HAP-1 (cell line): ENCODE results near the gene RXRB.

Experiments
- DNase-seq, 2 experiments: peaks; one replicate each; pipeline ENCODE4 v3.0.0-alpha.2; 2016 to 2020; ENCODE audit warnings: low spot score in 2 of 2
- H3K27me3 ChIP-seq: fragments of 250-450 bp; sonication (Bioruptor Pico); 2 replicates; pipeline ENCODE4 v1.5.1; 2020; ENCODE audit warnings: low read depth, mild to moderate bottlenecking, moderate library complexity
- H3K36me3 ChIP-seq: fragments of 250-450 bp; sonication (Bioruptor Pico); replicated peaks from 2 replicates; pipeline ENCODE4 v1.5.1; 2020; ENCODE audit warnings: mild to moderate bottlenecking
- H3K4me1 ChIP-seq: fragments of 250-450 bp; sonication (Bioruptor Pico); 2 replicates; pipeline ENCODE4 v1.5.1; 2020; ENCODE audit warnings: mild to moderate bottlenecking
- H3K4me3 ChIP-seq: fragments of 250-450 bp; sonication (Bioruptor Pico); 2 replicates; pipeline ENCODE4 v1.5.1; 2020; ENCODE audit warnings: mild to moderate bottlenecking, moderate library complexity
- H3K9me3 ChIP-seq: fragments of 250-450 bp; sonication (Bioruptor Pico); 2 replicates; pipeline ENCODE4 v1.5.1; 2020; ENCODE audit warnings: mild to moderate bottlenecking, moderate library complexity
- in situ Hi-C: fragments of 300-500 bp; cut with MboI; formaldehyde crosslinking; loops from 3 replicates; pipeline ENCODE4 v1.14.3; 2020; ENCODE audit warnings: low sequenced_read_pairs, inconsistent platforms, mixed read lengths

RXRB gene

GRCh38 chr6:33171016-33171879 is 29.2 kb downstream of the RXRB start:
- in situ Hi-C loops, result no loop called here
- H3K4me3 ChIP-seq, result no peak overlapping the region
- H3K9me3 ChIP-seq, result no peaks in the 10 kb centered on the region
- no peaks in the 10 kb centered on the region for H3K27me3 ChIP-seq
- H3K4me1 ChIP-seq, result no peaks in the 10 kb centered on the region
- H3K36me3 ChIP-seq, result no peaks in the 10 kb centered on the region
- DNase-seq, result no peak

GRCh38 chr6:33170176-33171015 is 30.1 kb downstream of the RXRB start:
- Histone ChIP-seq H3K27me3 (no peaks in the 10 kb centered on the region), H3K36me3 (no peaks in the 10 kb centered on the region), H3K9me3 (no peaks in the 10 kb centered on the region), H3K4me3 (no peak overlapping the region), H3K4me1 (no peaks in the 10 kb centered on the region)
- in situ Hi-C loops, result no loop called here
- DNase-seq, result no peak

GRCh38 chr6:33169291-33170175 is 30.9 kb downstream of the RXRB start:
- in situ Hi-C loops, result no loop called here
- Histone ChIP-seq H3K36me3 (no peaks in the 10 kb centered on the region), H3K9me3 (no peaks in the 10 kb centered on the region), H3K4me3 (no peak overlapping the region), H3K27me3 (no peaks in the 10 kb centered on the region), H3K4me1 (no peaks in the 10 kb centered on the region)
- no peak for DNase-seq

GRCh38 chr6:33168639-33169038 is 31.8 kb downstream of the RXRB start:
- Histone ChIP-seq H3K4me3 (no peak overlapping the region), H3K4me1 (no peaks in the 10 kb centered on the region)
- in situ Hi-C loops, result no loop called here

GRCh38 chr6:33168284-33168601 is 32.2 kb downstream of the RXRB start:
- H3K4me1 ChIP-seq, result no peaks in the 10 kb centered on the region
- H3K27me3 ChIP-seq, result no peaks in the 10 kb centered on the region
- no peak for DNase-seq
- H3K4me3 ChIP-seq, result no peak overlapping the region
- in situ Hi-C loops, result no loop called here
- H3K36me3 ChIP-seq, result no peaks in the 10 kb centered on the region
- no peaks in the 10 kb centered on the region for H3K9me3 ChIP-seq

More at GRCh38 chr6:33168639-33169038, 31.8 kb downstream of the RXRB start:
- no peak for DNase-seq
- Histone ChIP-seq H3K9me3 (no peaks in the 10 kb centered on the region), H3K27me3 (no peaks in the 10 kb centered on the region), H3K36me3 (no peaks in the 10 kb centered on the region)

GRCh38 chr6:33167374-33168283 is 32.8 kb downstream of the RXRB start:
- in situ Hi-C loops, result no loop called here
- no peaks in the 10 kb centered on the region for H3K4me1 ChIP-seq
- H3K4me3 ChIP-seq, result no peak overlapping the region
- no peak for DNase-seq
- no peaks in the 10 kb centered on the region for H3K27me3 ChIP-seq
- no peaks in the 10 kb centered on the region for H3K9me3 ChIP-seq
- H3K36me3 ChIP-seq, result no peaks in the 10 kb centered on the region

- H3K27me3 ChIP-seq, result no peaks in the 10 kb centered on the region
- peaks cover 4% of the 10 kb centered on the region; the same call in 1 of the 2 replicates for H3K4me1 ChIP-seq
- no peaks in the 10 kb centered on the region for H3K9me3 ChIP-seq
- in situ Hi-C loops, result no loop called here
- no peaks in the 10 kb centered on the region for H3K36me3 ChIP-seq
- no peak overlapping the region for H3K4me3 ChIP-seq
- no peak for DNase-seq
Measured at GRCh38 chr6:33166811-33167210, 33.7 kb downstream of the RXRB start.

GRCh38 chr6:33166363-33166762 is 34.1 kb downstream of the RXRB start:
- in situ Hi-C loops, result no loop called here
- DNase-seq, result no peak
- no peak overlapping the region for H3K4me3 ChIP-seq
- no peaks in the 10 kb centered on the region for H3K36me3 ChIP-seq
- no peaks in the 10 kb centered on the region for H3K9me3 ChIP-seq
- H3K4me1 ChIP-seq, result peaks cover 6% of the 10 kb centered on the region
- no peaks in the 10 kb centered on the region for H3K27me3 ChIP-seq

- no peaks in the 10 kb centered on the region for H3K36me3 ChIP-seq
- in situ Hi-C loops, result no loop called here
- no peak for DNase-seq
- H3K4me1 ChIP-seq, result peaks cover 9% of the 10 kb centered on the region
- H3K27me3 ChIP-seq, result no peaks in the 10 kb centered on the region
- H3K9me3 ChIP-seq, result no peaks in the 10 kb centered on the region
- no peak overlapping the region for H3K4me3 ChIP-seq
Measured at GRCh38 chr6:33165581-33166258, 34.7 kb downstream of the RXRB start.

GRCh38 chr6:33164665-33165373 is 35.6 kb downstream of the RXRB start:
- in situ Hi-C loops, result no loop called here
- Histone ChIP-seq H3K9me3 (no peaks in the 10 kb centered on the region), H3K4me3 (no peak overlapping the region), H3K36me3 (no peaks in the 10 kb centered on the region), H3K4me1 (peaks cover 9% of the 10 kb centered on the region), H3K27me3 (no peaks in the 10 kb centered on the region)
- DNase-seq, result no peak

GRCh38 chr6:33164176-33164575 is 36.3 kb downstream of the RXRB start:
- no peak overlapping the region for H3K4me3 ChIP-seq
- H3K27me3 ChIP-seq, result no peaks in the 10 kb centered on the region
- no peaks in the 10 kb centered on the region for H3K9me3 ChIP-seq
- no peak for DNase-seq
- H3K36me3 ChIP-seq, result no peaks in the 10 kb centered on the region
- in situ Hi-C loops, result no loop called here
- H3K4me1 ChIP-seq, result peaks cover 9% of the 10 kb centered on the region

GRCh38 chr6:33163540-33163939 is 36.9 kb downstream of the RXRB start:
- DNase-seq, result no peak
- Histone ChIP-seq H3K4me3 (no peak overlapping the region), H3K27me3 (no peaks in the 10 kb centered on the region), H3K4me1 (peaks cover 9% of the 10 kb centered on the region), H3K36me3 (no peaks in the 10 kb centered on the region), H3K9me3 (no peaks in the 10 kb centered on the region)
- in situ Hi-C loops, result no loop called here
